WERI-Rb-1 (cell line): Measurements from ENCODE around the gene MIDN.

Experiments used
- DNase-seq: peaks from one replicate; pipeline ENCODE4 v3.0.0-alpha.2; 2020
- H3K27ac ChIP-seq: fragments of 250-450 bp; sonication (Bioruptor Pico); 2 replicates; pipeline ENCODE4 v1.5.1; 2020; ENCODE audit warnings: mild to moderate bottlenecking, moderate library complexity
- H3K27me3 ChIP-seq: fragments of 250-450 bp; sonication (Bioruptor Pico); 2 replicates; pipeline ENCODE4 v1.5.1; 2021; ENCODE audit warnings: mild to moderate bottlenecking, low read depth, moderate library complexity; ENCODE audit not compliant: insufficient read depth, severe bottlenecking
- H3K36me3 ChIP-seq: fragments of 250-450 bp; sonication (Bioruptor Pico); 2 replicates; pipeline ENCODE4 v1.5.1; 2020; ENCODE audit warnings: mild to moderate bottlenecking, moderate library complexity
- H3K4me3 ChIP-seq: 2 replicates; pipeline ENCODE4 v1.5.1; 2011; ENCODE audit warnings: low read depth, mild to moderate bottlenecking, control low read depth, low read length
- H3K9me3 ChIP-seq: fragments of 250-450 bp; sonication (Bioruptor Pico); 2 replicates; pipeline ENCODE4 v1.5.1; 2021; ENCODE audit warnings: mild to moderate bottlenecking, moderate library complexity; ENCODE audit not compliant: severe bottlenecking
- CTCF ChIP-seq: IDR thresholded peaks from 2 replicates; pipeline ENCODE4 v1.5.1; 2011; ENCODE audit warnings: low read depth, mild to moderate bottlenecking, control low read depth, inconsistent platforms, low read length

Gene MIDN

GRCh38 chr19:1292419-1293151 lies 44.2 kb downstream of the MIDN start:
- no peak for TF ChIP-seq CTCF
- Histone ChIP-seq H3K4me3 (no peak overlapping the region), H3K9me3 (no peaks in the 10 kb centered on the region), H3K36me3 (peaks cover 9% of the 10 kb centered on the region), H3K27me3 (no peaks in the 10 kb centered on the region), H3K27ac (no peak overlapping the region)
- no peak for DNase-seq

GRCh38 chr19:1293782-1294604 lies 45.6 kb downstream of the MIDN start:
- Histone ChIP-seq H3K27me3 (no peaks in the 10 kb centered on the region), H3K9me3 (no peaks in the 10 kb centered on the region), H3K27ac (no peak overlapping the region), H3K4me3 (no peak overlapping the region), H3K36me3 (peaks cover 13% of the 10 kb centered on the region)
- TF ChIP-seq CTCF, result no peak
- no peak for DNase-seq

- no peaks in the 10 kb centered on the region for H3K9me3 ChIP-seq
- no peak for DNase-seq
- no peaks in the 10 kb centered on the region for H3K27me3 ChIP-seq
- H3K27ac ChIP-seq, result no peak overlapping the region
- peaks cover 13% of the 10 kb centered on the region for H3K36me3 ChIP-seq
- H3K4me3 ChIP-seq, result no peak overlapping the region
- TF ChIP-seq CTCF, result no peak
Measured at GRCh38 chr19:1294688-1295087, 46.3 kb downstream of the MIDN start.

- H3K9me3 ChIP-seq, result no peaks in the 10 kb centered on the region
- no peak overlapping the region for H3K4me3 ChIP-seq
- no peak for DNase-seq
- H3K27ac ChIP-seq, result no peak overlapping the region
- H3K27me3 ChIP-seq, result no peaks in the 10 kb centered on the region
- H3K36me3 ChIP-seq, result peaks cover 13% of the 10 kb centered on the region
- no peak for TF ChIP-seq CTCF
Measured at GRCh38 chr19:1295169-1296012, 47.0 kb downstream of the MIDN start.

GRCh38 chr19:1296078-1296477 lies 47.7 kb downstream of the MIDN start:
- H3K9me3 ChIP-seq, result no peaks in the 10 kb centered on the region
- peaks cover 12% of the 10 kb centered on the region for H3K36me3 ChIP-seq
- no peak for DNase-seq
- H3K27ac ChIP-seq, result no peak overlapping the region
- no peak for TF ChIP-seq CTCF
- H3K27me3 ChIP-seq, result no peaks in the 10 kb centered on the region
- no peak overlapping the region for H3K4me3 ChIP-seq
